Activated T-helper 1 cell treated with anti-CD3 and anti-CD28 coated beads, Interleukin-12 subunit alpha, Interleukin-12 subunit beta, Interleukin-2, Interleukin-4 antibody, amounts not matched to agents 30 ng/mL and 10 ng/mL and 1 ng/mL, durations not matched to agents 14 hours and 24 hours and 36 hours (primary cell): ENCODE measurements around the gene DDX10. TPM values are rescaled to one million over a fixed set of nuclear protein-coding genes. Genes with fewer than 3 reads are reported as not detected.

Experiments
- DNase-seq: peaks from one replicate; pipeline ENCODE4 v3.0.0; 2021; ENCODE audit warnings: low spot score
- H3K27ac Mint-ChIP-seq: one replicate; pipeline ENCODE4 v1.8.0; 2021; ENCODE audit warnings: mild to moderate bottlenecking, mixed read lengths
- H3K27me3 Mint-ChIP-seq: one replicate; pipeline ENCODE4 v1.8.0; 2022; ENCODE audit warnings: mild to moderate bottlenecking, moderate library complexity, mixed read lengths; ENCODE audit not compliant: insufficient read depth
- H3K36me3 Mint-ChIP-seq: one replicate; pipeline ENCODE4 v1.8.0; 2021; ENCODE audit warnings: low read depth, mixed read lengths
- H3K4me1 Mint-ChIP-seq: one replicate; pipeline ENCODE4 v1.8.0; 2021; ENCODE audit warnings: low read depth, mixed read lengths
- H3K4me3 Mint-ChIP-seq: one replicate; pipeline ENCODE4 v1.8.0; 2021; ENCODE audit warnings: mild to moderate bottlenecking, moderate library complexity, mixed read lengths
- H3K9me3 Mint-ChIP-seq: one replicate; pipeline ENCODE4 v1.8.0; 2021; ENCODE audit warnings: mixed read lengths
- intact Hi-C: fragments of 100-400 bp; cut with micrococcal nuclease; formaldehyde crosslinking; loops from one replicate; pipeline ENCODE4 v1.15.1; 2024
- total RNA-seq: library from RNA; stranded (reverse); gene quantifications from 2 replicates; pipeline ENCODE4 v1.2.3, GENCODE V29; 2022

The DDX10 gene
- total RNA-seq, 1 donor from 2014 or later = 68.4 TPM

DNA sequence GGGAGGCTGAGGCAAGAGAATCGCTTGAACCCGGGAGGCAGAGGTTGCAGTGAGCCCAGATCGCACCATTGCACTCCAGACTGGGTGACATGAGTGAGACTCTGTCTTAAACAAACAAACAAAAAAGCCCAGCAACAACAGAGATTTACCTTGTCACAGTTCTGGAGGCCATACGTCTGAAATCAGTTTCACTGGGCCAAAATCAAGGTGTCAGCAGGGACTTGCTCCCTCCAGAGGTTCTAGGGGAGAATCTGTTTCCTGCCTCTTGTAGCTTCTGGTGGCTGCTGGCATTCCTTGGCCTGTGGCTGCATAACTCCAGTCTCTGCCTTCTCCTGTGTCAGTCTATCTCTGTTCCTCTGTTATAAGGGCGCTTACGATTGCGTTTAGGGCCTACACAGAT is 1.5 kb downstream of the DDX10 start:
- DNase-seq = no peak
- Mint-ChIP-seq H3K27ac (no peak overlapping the region), H3K4me1 (peaks cover 50% of the 10 kb centered on the region), H3K27me3 (peaks cover 4% of the 10 kb centered on the region), H3K9me3 (no peaks in the 10 kb centered on the region), H3K4me3 (peak overlapping the region; percentile 100), H3K36me3 (peaks cover 28% of the 10 kb centered on the region)
- intact Hi-C loops = loop anchor here (10.0 kb wide), 1 partner anchor 1212 kb away; the partner anchor contains the start of gene CWF19L2

DNA sequence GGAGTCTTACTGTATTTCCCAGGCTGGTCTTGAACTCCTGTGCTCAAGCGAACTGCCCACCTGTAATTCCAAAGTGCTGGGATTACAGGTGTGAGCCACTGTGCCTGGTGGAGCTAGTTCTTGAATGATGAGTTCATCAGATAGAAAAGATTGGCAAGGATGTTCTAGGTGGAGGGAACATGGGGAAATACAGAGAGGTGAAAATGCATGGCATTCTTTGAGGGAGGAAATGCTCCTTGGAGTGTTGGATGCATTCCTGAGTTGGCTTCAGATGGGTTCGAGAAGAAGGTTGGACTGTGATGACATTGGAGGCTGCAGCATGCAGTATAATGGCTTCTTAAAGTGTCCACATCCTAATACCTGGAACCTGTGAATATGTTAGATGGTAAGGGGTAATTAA is 4.4 kb downstream of the DDX10 start:
- H3K4me3 Mint-ChIP-seq = no peak overlapping the region
- H3K4me1 Mint-ChIP-seq = peaks cover 48% of the 10 kb centered on the region
- no peaks in the 10 kb centered on the region for H3K9me3 Mint-ChIP-seq
- H3K27ac Mint-ChIP-seq = no peak overlapping the region
- intact Hi-C loops = loop anchor here (10.0 kb wide), 1 partner anchor 1214 kb away; the partner anchor contains the start of gene CWF19L2
- peaks cover 3% of the 10 kb centered on the region for H3K27me3 Mint-ChIP-seq
- H3K36me3 Mint-ChIP-seq = peaks cover 32% of the 10 kb centered on the region
- no peak for DNase-seq

DNA sequence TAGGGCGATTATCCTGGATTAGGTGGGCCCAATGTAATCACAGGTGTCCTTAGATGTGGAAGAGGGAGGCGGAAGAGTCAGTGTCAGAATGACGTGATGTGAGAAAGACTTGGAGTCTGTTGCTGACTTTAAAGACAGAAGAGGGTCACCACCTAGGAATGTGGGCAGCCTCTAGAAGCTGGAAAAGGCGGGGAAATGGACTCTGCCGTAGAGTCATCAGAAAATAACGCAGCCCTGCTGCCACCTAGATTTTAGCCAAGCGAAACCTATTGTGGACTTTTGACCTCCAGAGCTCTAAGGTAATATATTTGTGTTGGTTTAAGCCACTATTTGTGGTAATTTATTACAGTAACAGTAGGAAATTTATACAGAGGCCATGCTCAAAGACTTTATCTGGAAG is 4.8 kb downstream of the DDX10 start:
- no peak overlapping the region for H3K4me3 Mint-ChIP-seq
- intact Hi-C loops = loop anchor here (10.0 kb wide), 1 partner anchor 1215 kb away; the partner anchor contains the start of gene CWF19L2
- H3K4me1 Mint-ChIP-seq = peaks cover 46% of the 10 kb centered on the region
- H3K27me3 Mint-ChIP-seq = peaks cover 3% of the 10 kb centered on the region
- H3K9me3 Mint-ChIP-seq = no peaks in the 10 kb centered on the region
- H3K27ac Mint-ChIP-seq = no peak overlapping the region
- DNase-seq = no peak
- H3K36me3 Mint-ChIP-seq = peaks cover 34% of the 10 kb centered on the region

DNA sequence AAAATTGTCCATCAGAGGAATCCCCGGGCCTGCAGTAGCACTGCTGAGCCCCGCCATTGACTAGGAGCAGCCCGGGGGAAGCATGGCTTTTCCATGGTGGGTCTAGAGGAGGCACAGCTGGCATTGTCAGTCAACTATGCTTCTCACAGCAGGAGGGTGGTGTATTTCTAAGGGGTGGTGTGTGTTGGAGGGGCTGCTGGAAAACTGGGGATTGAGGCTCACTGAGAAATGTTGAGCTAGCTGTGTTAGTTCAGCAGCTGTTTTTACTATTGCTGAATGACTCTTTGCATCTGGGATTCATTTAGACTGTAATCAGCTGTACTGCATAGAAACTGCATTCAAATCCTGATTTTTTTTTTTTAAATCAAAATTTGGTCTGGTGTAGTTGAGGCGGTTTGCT is 5.6 kb downstream of the DDX10 start:
- DNase-seq = no peak
- H3K4me3 Mint-ChIP-seq = no peak overlapping the region
- intact Hi-C loops = no loop called here
- H3K27me3 Mint-ChIP-seq = no peaks in the 10 kb centered on the region
- peaks cover 33% of the 10 kb centered on the region for H3K36me3 Mint-ChIP-seq
- no peak overlapping the region for H3K27ac Mint-ChIP-seq
- H3K4me1 Mint-ChIP-seq = peaks cover 45% of the 10 kb centered on the region
- H3K9me3 Mint-ChIP-seq = no peaks in the 10 kb centered on the region

DNA sequence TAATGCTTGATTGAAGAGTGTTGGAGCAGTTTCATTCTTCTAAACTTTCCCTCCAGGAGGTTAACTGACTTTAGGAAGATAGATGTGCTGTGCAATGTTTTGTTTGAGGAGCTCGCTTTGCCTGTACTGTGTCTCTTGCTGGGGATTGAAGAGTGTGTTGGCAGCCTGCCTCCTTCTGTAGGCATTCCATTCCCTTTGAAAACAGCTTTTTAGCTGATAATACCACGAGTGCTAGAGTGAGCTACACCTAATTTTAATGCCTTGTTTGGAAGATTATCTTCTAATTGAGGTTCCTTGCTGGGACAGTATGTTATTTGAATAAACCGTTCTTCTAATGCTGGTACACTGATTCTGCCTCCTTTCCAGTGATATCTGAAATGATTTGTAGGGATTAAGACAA is 7.2 kb downstream of the DDX10 start:
- Mint-ChIP-seq H3K9me3 (no peaks in the 10 kb centered on the region), H3K4me3 (no peak overlapping the region), H3K4me1 (peaks cover 28% of the 10 kb centered on the region), H3K27me3 (no peaks in the 10 kb centered on the region), H3K36me3 (peaks cover 27% of the 10 kb centered on the region), H3K27ac (no peak overlapping the region)
- DNase-seq = no peak
- intact Hi-C loops = no loop called here

DNA sequence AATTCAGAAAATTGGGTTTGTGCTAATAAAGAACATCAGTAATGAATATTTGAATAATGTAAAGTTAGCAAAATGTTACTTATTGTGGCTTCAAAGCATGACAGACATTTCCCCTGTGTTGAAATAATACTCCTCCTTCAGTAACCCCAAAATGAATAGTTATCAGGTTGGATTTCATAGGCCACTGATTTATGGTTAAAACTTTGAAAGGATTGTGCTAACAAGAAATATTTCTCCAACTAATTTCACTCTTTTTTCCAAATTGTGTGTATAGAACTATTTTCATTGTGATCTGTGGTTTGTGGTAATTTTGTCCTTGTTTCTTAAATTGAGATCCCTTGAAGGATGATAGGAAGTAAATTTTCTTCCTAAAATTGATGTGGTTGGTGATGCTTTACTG is 7.9 kb downstream of the DDX10 start:
- H3K27ac Mint-ChIP-seq = no peak overlapping the region
- DNase-seq = no peak
- no peak overlapping the region for H3K4me3 Mint-ChIP-seq
- no peaks in the 10 kb centered on the region for H3K27me3 Mint-ChIP-seq
- H3K9me3 Mint-ChIP-seq = no peaks in the 10 kb centered on the region
- peaks cover 22% of the 10 kb centered on the region for H3K4me1 Mint-ChIP-seq
- H3K36me3 Mint-ChIP-seq = peaks cover 31% of the 10 kb centered on the region
- intact Hi-C loops = no loop called here

DNA sequence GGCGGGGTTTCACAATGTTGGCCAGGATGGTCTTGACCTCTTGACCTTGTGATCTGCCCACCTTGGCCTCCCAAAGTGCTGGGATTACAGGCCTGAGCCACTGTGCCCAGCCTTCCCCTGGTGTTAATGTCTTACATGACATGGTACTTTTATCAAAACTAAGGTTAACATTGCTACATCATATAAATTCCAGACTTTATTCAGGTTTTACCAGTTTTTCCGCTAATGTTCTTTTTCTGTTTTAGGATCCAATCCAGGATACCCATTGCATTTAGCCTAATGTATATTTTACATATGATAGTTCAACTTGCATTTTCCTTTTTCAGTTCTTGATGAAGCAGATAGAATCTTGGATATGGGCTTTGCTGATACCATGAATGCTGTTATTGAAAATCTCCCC is 14.2 kb downstream of the DDX10 start:
- Mint-ChIP-seq H3K9me3 (no peaks in the 10 kb centered on the region), H3K27me3 (no peaks in the 10 kb centered on the region), H3K4me3 (no peak overlapping the region), H3K36me3 (peaks cover 49% of the 10 kb centered on the region), H3K27ac (no peak overlapping the region), H3K4me1 (peaks cover 16% of the 10 kb centered on the region)
- no peak for DNase-seq
- intact Hi-C loops = no loop called here

DNA sequence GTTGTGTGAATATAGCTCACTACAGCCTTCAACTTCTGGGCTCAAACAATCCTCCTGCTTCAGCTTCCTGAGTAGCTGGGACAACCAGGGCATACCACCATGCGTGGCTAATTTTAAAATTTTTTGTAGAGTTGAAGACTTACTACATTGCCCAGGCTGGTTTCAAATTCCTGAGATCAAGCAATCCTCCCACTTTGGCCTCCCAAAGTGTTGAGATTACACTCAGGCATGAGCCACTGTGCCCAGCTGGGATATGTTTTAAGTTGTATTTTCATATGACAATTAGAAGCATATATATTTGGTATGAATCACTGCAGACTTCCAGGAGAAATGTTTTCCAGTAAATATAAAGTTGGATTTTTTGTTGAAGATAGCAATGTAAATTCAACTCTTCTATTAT is 15.4 kb downstream of the DDX10 start:
- no peak for DNase-seq
- Mint-ChIP-seq H3K4me3 (no peak overlapping the region), H3K9me3 (no peaks in the 10 kb centered on the region), H3K36me3 (peaks cover 45% of the 10 kb centered on the region), H3K27ac (no peak overlapping the region), H3K4me1 (peaks cover 11% of the 10 kb centered on the region), H3K27me3 (no peaks in the 10 kb centered on the region)
- intact Hi-C loops = no loop called here

DNA sequence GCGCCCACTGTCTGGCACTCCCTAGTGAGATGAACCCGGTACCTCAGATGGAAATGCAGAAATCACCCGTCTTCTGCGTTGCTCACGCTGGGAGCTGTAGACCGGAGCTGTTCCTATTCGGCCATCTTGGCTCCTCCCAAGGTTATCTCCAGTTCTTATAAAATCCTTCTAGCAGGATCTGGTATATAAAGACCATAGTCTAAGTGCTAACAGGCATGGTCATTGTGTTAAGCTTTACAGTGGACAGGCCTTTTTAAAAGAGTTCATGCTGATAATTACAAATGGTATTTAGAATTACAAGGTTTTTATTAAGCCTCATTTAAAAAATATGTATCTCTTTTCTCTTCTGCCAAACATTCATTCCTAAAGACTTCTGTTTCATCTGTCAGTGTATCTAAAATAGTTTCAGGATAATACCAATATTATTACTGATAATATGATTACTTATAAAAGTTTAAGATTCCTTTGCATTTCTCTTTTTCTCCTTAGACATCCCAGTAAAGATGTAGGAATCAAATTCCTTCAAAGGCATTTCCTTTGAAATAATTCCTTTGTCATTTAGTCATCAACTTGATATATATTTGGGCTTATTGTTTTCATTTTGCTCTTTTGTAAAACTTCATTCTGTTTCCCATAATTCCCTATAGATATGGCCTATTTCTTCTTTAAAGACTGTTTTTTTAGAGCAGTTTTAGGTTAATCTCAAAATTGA is 20.7 kb downstream of the DDX10 start:
- no peaks in the 10 kb centered on the region for H3K9me3 Mint-ChIP-seq
- H3K27me3 Mint-ChIP-seq = no peaks in the 10 kb centered on the region
- H3K4me1 Mint-ChIP-seq = peaks cover 11% of the 10 kb centered on the region
- no peak for DNase-seq
- no peak overlapping the region for H3K4me3 Mint-ChIP-seq
- H3K36me3 Mint-ChIP-seq = peaks cover 53% of the 10 kb centered on the region
- intact Hi-C loops = no loop called here
- no peak overlapping the region for H3K27ac Mint-ChIP-seq

DNA sequence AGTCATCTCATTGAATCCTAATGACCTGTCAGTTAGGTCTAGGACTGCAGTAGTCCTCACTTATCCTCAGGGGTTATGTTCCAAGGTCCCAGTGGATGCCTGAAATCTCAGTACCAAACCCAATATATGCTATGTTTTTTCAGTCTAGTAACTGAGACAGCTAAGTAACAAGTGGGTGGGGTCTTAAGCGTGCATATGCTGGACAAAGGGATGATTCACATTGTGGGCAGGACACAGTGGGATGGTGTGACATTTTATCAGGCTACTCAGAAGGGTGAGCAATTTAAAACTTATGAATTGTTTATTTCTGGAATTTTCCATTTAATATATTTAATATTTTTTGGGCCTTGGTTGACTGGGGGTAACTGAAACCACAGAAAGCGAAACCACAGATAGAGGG is 29.0 kb downstream of the DDX10 start:
- Mint-ChIP-seq H3K27ac (no peak overlapping the region), H3K36me3 (peaks cover 44% of the 10 kb centered on the region), H3K27me3 (no peaks in the 10 kb centered on the region), H3K4me3 (no peak overlapping the region), H3K9me3 (no peaks in the 10 kb centered on the region), H3K4me1 (no peaks in the 10 kb centered on the region)
- DNase-seq = no peak
- intact Hi-C loops = no loop called here

DNA sequence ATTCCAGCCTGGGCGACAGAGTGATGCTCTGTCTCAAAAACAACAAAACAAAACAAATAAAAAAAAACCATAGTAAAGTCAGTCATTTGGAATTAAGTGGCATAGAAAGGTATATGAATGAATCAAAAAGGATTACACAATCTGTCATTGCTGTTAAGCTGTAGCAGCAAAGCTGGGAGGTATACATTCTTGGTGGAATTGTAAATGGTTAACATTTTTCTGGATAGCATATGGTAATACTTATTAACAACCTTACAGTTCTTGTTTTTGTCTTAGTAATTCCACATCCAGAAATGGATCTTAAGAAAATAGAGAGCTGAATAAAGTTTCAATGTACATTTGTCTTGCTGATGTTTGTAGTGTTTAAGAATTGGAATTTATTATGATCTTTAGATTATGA is 30.0 kb downstream of the DDX10 start:
- Mint-ChIP-seq H3K27ac (no peak overlapping the region), H3K4me1 (no peaks in the 10 kb centered on the region), H3K36me3 (peaks cover 40% of the 10 kb centered on the region), H3K9me3 (no peaks in the 10 kb centered on the region), H3K4me3 (no peak overlapping the region), H3K27me3 (no peaks in the 10 kb centered on the region)
- no peak for DNase-seq
- intact Hi-C loops = no loop called here

DNA sequence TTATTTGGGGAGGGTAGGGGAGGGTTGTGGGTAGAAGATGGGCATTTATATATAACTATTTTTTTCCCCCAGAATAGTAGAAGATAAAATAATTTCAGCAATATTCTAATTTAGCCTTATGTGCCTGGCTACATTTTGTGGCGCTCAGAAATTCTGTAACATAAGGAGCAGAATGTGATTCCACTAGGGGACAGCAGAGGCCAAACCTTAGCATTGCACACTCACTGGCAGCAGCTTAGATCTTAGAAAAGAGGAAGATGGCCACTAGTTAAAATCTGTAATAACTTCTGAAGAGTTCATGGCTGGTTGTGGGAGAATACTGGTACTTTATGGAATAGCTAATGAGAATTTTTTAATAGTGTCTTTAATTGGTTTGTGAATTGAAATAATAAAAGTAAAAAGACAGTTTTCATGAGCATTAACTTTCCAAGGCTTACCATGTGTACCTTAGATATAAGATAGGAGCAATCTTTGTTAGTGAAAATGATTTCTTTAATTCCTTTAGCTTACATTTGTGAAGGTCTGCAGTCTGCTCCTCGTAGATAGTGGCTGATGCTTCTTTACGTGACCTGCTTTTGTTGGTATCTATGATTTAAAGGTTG is 33.1 kb downstream of the DDX10 start:
- Mint-ChIP-seq H3K4me3 (no peak overlapping the region), H3K36me3 (peaks cover 31% of the 10 kb centered on the region), H3K9me3 (no peaks in the 10 kb centered on the region), H3K27me3 (no peaks in the 10 kb centered on the region), H3K27ac (no peak overlapping the region), H3K4me1 (no peaks in the 10 kb centered on the region)
- DNase-seq = peak; percentile 5
- intact Hi-C loops = loop anchor here (1.0 to 2.0 kb wide), 3 partner anchors 37 to 999 kb away; no protein-coding TSS in a partner anchor

DNA sequence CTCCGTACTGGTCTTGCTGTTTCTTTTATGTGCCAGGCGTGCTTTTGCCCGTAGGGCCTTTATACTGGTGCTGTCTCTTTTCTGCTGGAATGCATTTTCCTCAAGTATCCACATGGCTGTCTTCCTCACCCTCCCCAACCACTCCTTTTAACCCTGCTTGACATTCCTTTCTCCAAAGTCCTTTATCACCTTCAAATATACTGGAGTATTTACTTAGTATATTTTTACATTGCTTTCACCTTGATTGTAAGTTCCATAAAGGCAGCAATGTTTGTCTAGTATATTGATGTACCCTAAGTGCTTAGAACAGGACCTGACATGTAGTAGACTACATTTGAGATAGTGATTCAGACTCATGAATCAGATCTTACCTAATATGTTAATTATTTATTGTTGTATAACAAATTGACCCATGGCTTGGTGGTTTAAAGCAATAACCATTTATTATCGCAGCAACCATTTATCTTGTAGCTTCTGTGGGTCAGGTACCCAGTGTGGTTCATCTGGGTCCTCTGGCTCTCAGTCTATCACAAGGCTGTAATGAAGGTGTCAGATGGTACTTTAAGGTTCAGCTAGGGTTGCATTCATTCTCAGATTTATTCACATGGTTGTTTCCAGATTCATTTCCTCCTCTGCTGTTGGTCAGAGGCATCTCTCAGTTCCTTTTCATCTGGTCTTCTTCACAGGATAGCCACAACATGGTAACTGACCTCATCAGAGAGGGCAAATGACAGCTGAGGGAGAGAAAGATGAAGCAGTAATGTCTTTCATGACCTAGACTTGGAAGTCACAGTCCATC is 34.2 kb downstream of the DDX10 start:
- Mint-ChIP-seq H3K27ac (no peak overlapping the region), H3K4me3 (no peak overlapping the region), H3K9me3 (no peaks in the 10 kb centered on the region), H3K36me3 (peaks cover 30% of the 10 kb centered on the region), H3K4me1 (no peaks in the 10 kb centered on the region), H3K27me3 (no peaks in the 10 kb centered on the region)
- intact Hi-C loops = loop anchor here (1.0 to 2.0 kb wide), 3 partner anchors 36 to 998 kb away; no protein-coding TSS in a partner anchor
- no peak for DNase-seq
